RWPE1 (cell line): ENCODE results near the gene FOSB.

ENCODE experiments used
- CTCF ChIA-PET: fragments of 350-600 bp; sonication (Branson Sonifier 250); formaldehyde crosslinking; extraction: SDS; loops from one replicate; lab custom pipeline; 2021; lab: Yijun Ruan, JAX
- POLR2A ChIA-PET: fragments of 400-600 bp; formaldehyde crosslinking; extraction: SDS; loops from one replicate; lab custom pipeline; 2020; ENCODE audit warnings: antibody characterized with exemption; ENCODE audit not compliant: low non-redundant PET; lab: Yijun Ruan, JAX
- DNase-seq: peaks from one replicate; pipeline ENCODE4 v3.0.0; 2012; ENCODE audit warnings: low spot score
- H3K27ac ChIP-seq: fragments of 450-650 bp; 2 replicates; pipeline ENCODE4 v1.5.1; 2017
- CTCF ChIP-seq: fragments of 450-650 bp; conservative IDR thresholded peaks from 2 replicates; pipeline ENCODE4 v1.5.1; 2017; ENCODE audit warnings: low read depth, mild to moderate bottlenecking

FOSB gene

DNA sequence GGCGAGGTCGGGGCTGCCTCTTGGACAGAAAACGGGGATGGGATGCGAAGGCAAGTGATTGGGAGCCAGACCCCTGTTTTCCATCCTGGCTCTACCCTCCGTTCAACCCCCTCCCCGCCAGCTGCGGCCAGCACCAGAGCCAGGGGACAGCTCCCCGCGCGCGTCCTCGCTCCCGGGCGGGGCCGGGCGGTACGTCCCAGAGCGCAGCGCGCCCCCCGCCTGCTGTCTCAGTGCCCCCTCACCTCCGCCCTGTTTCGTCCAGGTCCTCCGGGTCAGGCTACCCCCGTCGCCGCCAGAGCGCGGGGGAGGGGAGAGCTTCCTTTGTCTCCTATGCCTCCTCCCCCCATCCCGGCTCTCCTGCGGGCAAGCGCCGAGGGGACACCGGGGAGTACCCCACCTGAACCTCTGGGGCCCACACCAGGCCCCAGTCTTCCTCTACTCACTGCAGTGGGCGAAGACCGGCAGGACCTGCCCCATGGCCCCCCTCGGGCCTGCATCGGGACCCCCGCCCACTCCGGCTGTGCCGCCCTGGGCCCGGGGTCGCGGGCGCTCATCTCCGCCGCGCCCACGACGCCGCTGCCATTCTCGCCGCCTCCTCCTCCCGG, 28.7 kb downstream of the FOSB start:
- ChIA-PET CTCF (interaction anchor here (2.1 kb wide), 1 partner anchor 11 kb away, joined by 15 read pairs; no protein-coding TSS in a partner anchor), POLR2A (interaction anchor here (0.5 kb wide), 1 partner anchor 19 kb away, joined by 8 read pairs; no protein-coding TSS in a partner anchor)
- H3K27ac ChIP-seq = peak overlapping the region; percentile 64
- no peak for TF ChIP-seq CTCF
- no peak for DNase-seq

- no peak for DNase-seq
- H3K27ac ChIP-seq = no peak overlapping the region; the same call in 1 of the 2 replicates
- no peak for TF ChIP-seq CTCF
- CTCF ChIA-PET = interaction anchor here (0.6 to 1.8 kb wide), 4 partner anchors 58 to 353 kb away, joined by 4 to 5 read pairs (median 4); no protein-coding TSS in a partner anchor
- POLR2A ChIA-PET = interaction anchor here (0.6 kb wide), 1 partner anchor 119 kb away, joined by 3 read pairs; no protein-coding TSS in a partner anchor
These were observed 30.0 kb downstream of the FOSB start for GRCh38 chr19:45497791-45498190.

- TF ChIP-seq CTCF = peak; percentile 19; the same call in 1 of the 2 replicates
- DNase-seq = no peak
- POLR2A ChIA-PET = interaction anchor here (0.6 kb wide), 1 partner anchor 51 kb away, joined by 3 read pairs; no protein-coding TSS in a partner anchor
- CTCF ChIA-PET = interaction anchor here (0.7 to 1.8 kb wide), 3 partner anchors 20 to 354 kb away, joined by 3 to 5 read pairs (median 5); no protein-coding TSS in a partner anchor
- H3K27ac ChIP-seq = peak within 1 kb of the TSS; percentile 64
These were observed 30.8 kb downstream of the FOSB start, which contains the start of gene PPM1N for GRCh38 chr19:45498411-45499195. TSS of gene PPM1N (plus strand) at chr19:45498443. CDS start at chr19:45498473, 30 bp downstream.

- no peak for DNase-seq
- peak overlapping the region; percentile 38 for H3K27ac ChIP-seq
- TF ChIP-seq CTCF = no peak
- CTCF ChIA-PET = interaction anchor here (0.8 to 1.8 kb wide), 3 partner anchors 14 to 143 kb away, joined by 3 to 5 read pairs (median 3); no protein-coding TSS in a partner anchor
- POLR2A ChIA-PET = interaction anchor here (0.6 kb wide), 1 partner anchor 52 kb away, joined by 3 read pairs; no protein-coding TSS in a partner anchor
These were observed 31.7 kb downstream of the FOSB start for GRCh38 chr19:45499196-45500180.

- TF ChIP-seq CTCF = no peak
- DNase-seq = no peak
- H3K27ac ChIP-seq = no peak overlapping the region
- CTCF ChIA-PET = interaction anchor here (0.9 kb wide), 1 partner anchor 141 kb away, joined by 6 read pairs; no protein-coding TSS in a partner anchor
- POLR2A ChIA-PET = no interaction called here
These were observed 33.3 kb downstream of the FOSB start for GRCh38 chr19:45500918-45501729.
